Dendritic cell treated with granulocyte-macrophage colony-stimulating factor and Interleukin-4, amounts not matched to agents 40 ng/mL and 50 ng/mL, for 4 days (primary cell): ENCODE data around the gene PARL.

Experiments
- H3K27ac Mint-ChIP-seq: one replicate; pipeline ENCODE4 v1.8.0; 2022; ENCODE audit warnings: mild to moderate bottlenecking, mixed read lengths
- H3K27me3 Mint-ChIP-seq: one replicate; pipeline ENCODE4 v1.8.0; 2022; ENCODE audit warnings: mild to moderate bottlenecking, mixed read lengths
- H3K36me3 Mint-ChIP-seq: one replicate; pipeline ENCODE4 v1.8.0; 2022; ENCODE audit warnings: low read depth, mixed read lengths
- H3K4me1 Mint-ChIP-seq: one replicate; pipeline ENCODE4 v1.8.0; 2022; ENCODE audit warnings: low read depth, mixed read lengths
- H3K4me3 Mint-ChIP-seq: one replicate; pipeline ENCODE4 v1.8.0; 2022; ENCODE audit warnings: mild to moderate bottlenecking, moderate library complexity, mixed read lengths
- H3K9me3 Mint-ChIP-seq: one replicate; pipeline ENCODE4 v1.8.0; 2022; ENCODE audit warnings: mixed read lengths
- intact Hi-C: fragments of 100-400 bp; cut with micrococcal nuclease; formaldehyde crosslinking; loops from one replicate; pipeline ENCODE4 v1.15.0; 2022

Gene PARL

DNA sequence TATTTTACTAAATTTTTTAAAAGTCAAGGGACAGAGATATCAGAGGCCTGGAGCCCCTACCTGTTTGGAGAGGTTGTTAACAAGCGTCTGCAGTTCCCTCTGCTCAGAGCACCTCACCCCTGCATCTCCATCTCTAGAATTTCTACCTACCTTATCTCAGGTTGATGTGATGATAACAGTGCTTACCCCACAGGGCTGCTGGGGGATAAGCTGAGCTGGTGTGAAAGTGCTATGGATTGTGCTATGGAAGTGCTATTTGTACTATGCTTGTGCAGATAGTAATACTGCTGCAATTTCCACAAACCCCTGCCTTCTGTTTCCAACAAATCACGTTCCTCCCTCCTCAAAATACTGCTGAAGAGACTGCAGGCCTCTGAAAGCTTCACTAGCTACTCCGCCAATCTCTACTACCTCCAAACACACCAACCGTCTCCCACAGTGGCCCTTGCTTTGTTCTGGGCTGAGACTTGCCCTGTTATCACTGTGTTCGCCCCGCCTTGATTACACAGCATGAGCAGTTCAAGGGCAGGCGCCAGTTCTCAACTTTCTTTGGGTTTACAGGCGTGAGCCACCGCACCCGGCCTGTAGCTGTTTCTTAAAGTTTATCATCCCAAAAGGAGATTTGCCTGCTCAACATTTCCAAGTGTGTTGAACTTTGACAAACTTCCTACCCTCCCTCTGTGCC is 28.4 kb upstream of the PARL start:
- H3K4me3 Mint-ChIP-seq: no peak overlapping the region
- no peaks in the 10 kb centered on the region for H3K36me3 Mint-ChIP-seq
- H3K27ac Mint-ChIP-seq: peak overlapping the region; percentile 2
- intact Hi-C loops: no loop called here
- no peaks in the 10 kb centered on the region for H3K9me3 Mint-ChIP-seq
- H3K27me3 Mint-ChIP-seq: peaks cover 7% of the 10 kb centered on the region
- no peaks in the 10 kb centered on the region for H3K4me1 Mint-ChIP-seq

DNA sequence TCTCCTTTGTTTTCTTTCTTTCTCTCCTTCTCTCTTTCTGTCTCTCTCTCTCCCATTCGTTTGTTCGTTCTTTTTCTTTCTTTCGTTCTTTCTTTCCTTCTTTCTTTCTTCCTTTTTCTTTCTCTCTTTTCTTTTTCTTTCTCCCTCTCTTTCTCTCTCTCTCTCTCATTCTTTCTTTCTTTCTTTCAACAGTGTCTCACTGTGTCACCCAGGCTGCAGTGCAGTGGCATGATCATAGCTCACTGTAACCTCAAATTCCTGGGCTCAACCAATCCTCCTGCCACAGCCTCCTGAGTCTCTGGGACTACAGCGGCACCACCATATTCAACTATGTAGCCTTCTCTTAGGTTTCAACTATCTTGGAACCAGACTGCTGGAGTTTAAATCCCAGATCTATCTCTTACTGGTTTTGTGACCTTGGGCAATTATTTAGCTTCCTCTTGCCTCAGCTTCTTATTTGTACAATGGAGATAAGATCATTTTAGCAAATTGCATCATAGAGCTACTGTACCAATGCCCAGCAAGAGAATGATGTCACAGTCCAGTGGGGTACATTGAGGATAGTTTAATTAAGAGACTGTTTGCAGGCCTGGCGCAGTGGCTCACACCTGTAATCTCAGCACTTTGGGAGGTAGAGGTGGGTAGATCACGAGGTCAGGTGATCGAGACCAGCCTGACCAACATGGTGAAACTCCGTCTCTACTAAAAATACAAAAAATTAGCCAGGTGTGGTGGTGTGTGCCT is 27.3 kb upstream of the PARL start:
- H3K4me3 Mint-ChIP-seq: no peak overlapping the region
- H3K27me3 Mint-ChIP-seq: peaks cover 11% of the 10 kb centered on the region
- H3K9me3 Mint-ChIP-seq: no peaks in the 10 kb centered on the region
- no peaks in the 10 kb centered on the region for H3K4me1 Mint-ChIP-seq
- intact Hi-C loops: no loop called here
- H3K36me3 Mint-ChIP-seq: no peaks in the 10 kb centered on the region
- H3K27ac Mint-ChIP-seq: no peak overlapping the region

DNA sequence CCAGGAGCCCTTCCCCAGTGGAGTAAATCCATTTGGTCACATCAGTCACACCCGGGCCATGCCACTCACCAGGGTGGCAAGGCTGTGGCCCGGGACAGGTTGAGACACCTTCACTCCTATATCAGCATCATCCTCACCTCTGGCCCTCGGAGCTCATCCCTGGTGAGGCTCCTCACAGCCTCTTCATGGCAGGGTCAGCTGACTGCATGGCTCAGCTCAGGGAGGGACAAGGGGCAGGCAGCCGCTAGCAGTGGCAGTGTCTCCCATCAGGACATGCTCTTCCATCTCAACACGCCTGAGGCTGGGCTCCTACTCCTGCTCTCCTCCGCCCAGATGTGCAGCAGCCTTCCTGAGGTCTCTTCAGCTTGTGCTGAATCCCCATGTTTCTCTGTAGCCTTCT is 26.4 kb upstream of the PARL start:
- Mint-ChIP-seq H3K27ac (no peak overlapping the region), H3K27me3 (peaks cover 11% of the 10 kb centered on the region), H3K9me3 (no peaks in the 10 kb centered on the region), H3K4me3 (no peak overlapping the region), H3K36me3 (no peaks in the 10 kb centered on the region), H3K4me1 (no peaks in the 10 kb centered on the region)
- intact Hi-C loops: no loop called here

DNA sequence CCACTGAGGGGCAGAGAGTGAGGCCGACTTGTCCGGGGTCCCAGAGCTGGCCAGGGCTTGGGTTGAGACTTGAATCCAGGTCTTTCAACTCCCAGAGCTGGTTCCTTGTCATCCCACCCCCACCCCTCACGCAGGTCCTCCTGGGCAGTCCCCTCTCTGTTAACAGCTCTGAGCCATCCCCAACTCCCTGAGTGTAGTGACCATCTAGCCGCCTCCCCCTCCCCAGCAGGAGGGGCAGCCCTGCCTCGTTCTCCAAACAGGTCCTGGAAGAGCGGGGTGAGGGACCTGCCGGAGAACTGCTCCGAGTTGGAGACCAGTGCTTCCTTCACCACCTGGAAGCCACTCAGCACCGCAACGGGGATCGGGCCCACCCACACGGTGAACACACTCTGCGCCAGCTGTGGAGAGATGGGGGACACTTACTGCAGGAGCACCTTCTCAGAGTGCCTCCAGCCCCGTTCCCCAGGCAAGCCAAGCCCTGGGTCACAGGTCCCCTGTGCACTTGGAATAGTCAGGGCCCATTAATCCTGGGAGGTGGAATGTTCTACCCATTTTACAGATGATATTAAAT is 24.4 kb upstream of the PARL start:
- Mint-ChIP-seq H3K4me3 (no peak overlapping the region), H3K9me3 (no peaks in the 10 kb centered on the region), H3K36me3 (no peaks in the 10 kb centered on the region), H3K4me1 (no peaks in the 10 kb centered on the region), H3K27ac (no peak overlapping the region), H3K27me3 (peaks cover 14% of the 10 kb centered on the region)
- intact Hi-C loops: no loop called here

DNA sequence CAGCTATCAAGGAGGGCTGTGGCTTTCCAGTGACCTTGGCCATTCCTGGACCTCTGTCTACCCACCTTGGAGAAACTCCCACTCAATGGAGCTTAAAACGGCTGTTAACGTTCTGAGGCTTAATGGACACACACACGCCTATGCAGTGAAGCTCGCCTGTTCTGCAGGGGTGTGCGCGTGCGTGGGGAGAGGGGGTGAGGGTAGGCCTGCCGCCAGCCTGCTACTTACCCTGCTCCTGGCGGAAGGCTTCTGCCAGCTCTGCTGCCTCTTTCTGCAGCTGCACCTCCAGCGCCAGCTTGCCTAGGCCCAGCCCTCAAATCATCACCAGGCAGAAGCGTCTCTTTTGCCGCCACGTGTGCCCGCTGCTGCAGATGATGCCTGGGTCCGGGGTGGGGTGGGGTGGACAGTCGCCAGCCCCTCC is 23.2 kb upstream of the PARL start:
- Mint-ChIP-seq H3K4me3 (no peak overlapping the region), H3K36me3 (no peaks in the 10 kb centered on the region), H3K4me1 (no peaks in the 10 kb centered on the region), H3K9me3 (no peaks in the 10 kb centered on the region), H3K27me3 (peaks cover 14% of the 10 kb centered on the region), H3K27ac (no peak overlapping the region)
- intact Hi-C loops: no loop called here

DNA sequence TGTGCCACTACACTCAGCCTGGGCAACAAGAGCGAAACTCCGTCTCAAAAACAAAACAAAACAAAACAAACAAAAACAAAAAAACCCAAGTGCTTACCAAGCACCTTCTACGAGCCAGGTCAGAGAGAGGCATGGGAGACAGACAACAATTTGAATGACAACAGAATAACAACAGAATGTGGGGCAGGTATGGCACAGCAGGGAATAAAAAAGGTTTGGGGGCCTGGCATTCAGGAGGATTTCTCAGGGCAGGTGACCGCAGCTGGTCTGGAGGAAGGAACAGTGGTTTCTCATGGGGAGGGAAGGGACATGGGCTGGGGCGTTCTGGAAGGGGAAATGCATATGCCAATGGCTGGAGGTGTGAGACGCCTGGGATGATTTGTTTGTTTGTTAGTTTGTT is 22.5 kb upstream of the PARL start:
- intact Hi-C loops: no loop called here
- Mint-ChIP-seq H3K9me3 (no peaks in the 10 kb centered on the region), H3K4me3 (no peak overlapping the region), H3K27ac (no peak overlapping the region), H3K36me3 (no peaks in the 10 kb centered on the region), H3K27me3 (peaks cover 14% of the 10 kb centered on the region), H3K4me1 (no peaks in the 10 kb centered on the region)

DNA sequence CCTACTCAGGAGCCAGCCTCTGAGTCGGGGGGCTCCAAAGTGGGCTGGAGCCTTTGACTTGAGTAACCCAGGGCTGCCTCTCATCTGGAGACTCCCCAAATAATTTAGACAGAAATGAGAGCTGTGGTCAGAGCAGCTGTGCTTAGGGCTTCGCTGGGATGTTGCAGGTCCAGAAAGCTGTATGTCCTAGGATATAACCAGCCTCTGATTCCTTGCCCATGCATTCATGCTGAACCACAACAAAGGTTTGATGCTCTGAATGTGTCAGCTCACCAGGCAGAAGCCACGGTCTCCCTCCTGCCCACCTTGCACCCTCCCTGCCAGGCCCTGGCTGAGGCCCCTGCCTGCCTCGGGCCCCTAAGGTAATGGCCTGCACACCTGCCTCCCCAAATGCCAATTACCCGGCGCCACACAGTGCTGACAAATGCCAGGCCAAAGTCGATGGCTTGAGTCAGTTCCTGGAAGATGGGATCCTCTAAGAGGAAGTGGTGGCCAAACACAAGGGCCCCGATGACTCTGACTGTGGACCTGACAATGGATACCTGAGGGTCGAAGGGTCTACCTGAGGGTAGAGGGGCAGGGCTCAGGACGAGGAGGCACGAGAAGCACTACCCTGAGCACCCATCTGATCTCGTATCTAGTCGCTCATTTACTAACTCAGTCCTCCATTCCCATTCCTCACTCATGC is 21.7 kb upstream of the PARL start:
- no peak overlapping the region for H3K4me3 Mint-ChIP-seq
- H3K4me1 Mint-ChIP-seq: no peaks in the 10 kb centered on the region
- H3K27me3 Mint-ChIP-seq: peaks cover 12% of the 10 kb centered on the region
- H3K27ac Mint-ChIP-seq: no peak overlapping the region
- intact Hi-C loops: no loop called here
- no peaks in the 10 kb centered on the region for H3K9me3 Mint-ChIP-seq
- H3K36me3 Mint-ChIP-seq: no peaks in the 10 kb centered on the region

- Mint-ChIP-seq H3K4me3 (no peak overlapping the region), H3K4me1 (no peaks in the 10 kb centered on the region), H3K27me3 (peaks cover 16% of the 10 kb centered on the region), H3K27ac (no peak overlapping the region), H3K9me3 (no peaks in the 10 kb centered on the region), H3K36me3 (no peaks in the 10 kb centered on the region)
- intact Hi-C loops: loop anchor here (2.0 kb wide), 1 partner anchor 112 kb away; the partner anchor contains the start of gene ABCC5
Measured at GRCh38 chr3:183904833-183905780, 20.4 kb upstream of the PARL start.

DNA sequence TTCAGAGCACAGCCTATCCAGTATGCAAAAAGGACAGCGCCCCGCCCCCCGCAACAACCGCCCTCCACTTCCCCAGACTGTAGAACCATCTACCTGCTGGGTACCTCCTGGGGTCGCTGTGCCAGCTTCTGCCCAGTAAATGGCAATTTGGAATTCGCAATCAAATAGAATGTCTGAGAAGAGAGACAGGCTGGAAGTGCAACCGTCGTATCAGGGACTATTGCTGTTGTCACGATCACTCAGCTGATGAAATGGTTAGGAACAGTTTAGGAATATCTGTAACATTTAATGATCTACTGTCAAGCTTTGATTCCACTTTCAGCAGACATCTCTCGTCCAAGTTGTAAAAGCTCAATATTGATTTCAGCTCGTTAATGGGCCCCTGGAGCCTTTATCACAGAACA is 13.3 kb upstream of the PARL start:
- Mint-ChIP-seq H3K27me3 (peaks cover 20% of the 10 kb centered on the region), H3K27ac (no peak overlapping the region), H3K4me3 (no peak overlapping the region), H3K9me3 (no peaks in the 10 kb centered on the region), H3K36me3 (no peaks in the 10 kb centered on the region), H3K4me1 (peaks cover 6% of the 10 kb centered on the region)
- intact Hi-C loops: loop anchor here (10.0 kb wide), 1 partner anchor 237 kb away; the partner anchor contains the start of gene EIF2B5

DNA sequence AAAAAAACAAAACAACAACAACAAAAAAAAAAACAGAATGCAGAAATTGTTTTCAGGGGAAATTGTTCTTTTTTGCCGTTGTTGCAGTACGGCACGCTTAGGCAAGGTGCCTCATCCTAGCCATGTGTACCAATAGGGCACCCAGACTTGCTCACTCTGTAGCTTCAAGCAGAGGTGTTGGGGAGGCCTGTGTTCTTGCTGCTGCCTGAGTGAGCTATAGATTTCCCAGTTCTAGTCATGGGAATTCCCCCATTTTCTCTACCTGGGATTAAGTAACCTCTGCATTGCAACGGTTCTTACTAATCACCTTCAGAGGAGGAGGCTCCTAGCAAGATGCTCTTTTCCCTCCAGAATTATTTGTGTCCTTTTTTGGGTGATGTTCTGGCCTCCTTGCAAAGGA is 12.9 kb upstream of the PARL start:
- no peak overlapping the region for H3K27ac Mint-ChIP-seq
- intact Hi-C loops: loop anchor here (10.0 kb wide), 1 partner anchor 237 kb away; the partner anchor contains the start of gene EIF2B5
- H3K27me3 Mint-ChIP-seq: peaks cover 24% of the 10 kb centered on the region
- H3K36me3 Mint-ChIP-seq: no peaks in the 10 kb centered on the region
- H3K4me1 Mint-ChIP-seq: peaks cover 6% of the 10 kb centered on the region
- no peaks in the 10 kb centered on the region for H3K9me3 Mint-ChIP-seq
- no peak overlapping the region for H3K4me3 Mint-ChIP-seq

GRCh38 chr3:183896610-183897009 is 11.9 kb upstream of the PARL start:
- Mint-ChIP-seq H3K4me1 (peaks cover 6% of the 10 kb centered on the region), H3K9me3 (no peaks in the 10 kb centered on the region), H3K4me3 (no peak overlapping the region), H3K27ac (no peak overlapping the region), H3K27me3 (peaks cover 24% of the 10 kb centered on the region), H3K36me3 (no peaks in the 10 kb centered on the region)
- intact Hi-C loops: loop anchor here (10.0 kb wide), 1 partner anchor 238 kb away; the partner anchor contains the start of gene EIF2B5

DNA sequence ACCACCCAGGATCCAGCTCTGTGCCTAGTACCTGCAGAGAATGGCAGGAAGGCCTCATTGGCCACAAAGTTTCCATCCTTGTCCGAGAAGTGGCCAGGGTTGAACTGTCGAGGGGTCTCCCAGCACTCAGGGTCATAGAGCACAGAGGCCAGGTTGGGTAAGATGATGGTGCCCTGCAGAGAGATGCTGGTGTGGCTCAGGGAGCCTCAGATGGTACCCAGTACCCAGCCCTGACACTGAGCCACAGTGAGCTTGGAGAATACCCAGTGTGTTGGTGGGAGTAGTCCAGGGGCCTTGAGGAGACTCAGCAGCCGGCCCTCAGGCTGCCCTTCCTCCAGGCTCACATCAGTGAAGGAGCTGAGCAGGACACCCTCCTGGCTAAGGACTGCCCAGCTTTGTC is 11.5 kb upstream of the PARL start:
- H3K4me1 Mint-ChIP-seq: peaks cover 6% of the 10 kb centered on the region
- no peaks in the 10 kb centered on the region for H3K9me3 Mint-ChIP-seq
- H3K36me3 Mint-ChIP-seq: no peaks in the 10 kb centered on the region
- H3K27me3 Mint-ChIP-seq: peaks cover 24% of the 10 kb centered on the region
- intact Hi-C loops: loop anchor here (10.0 kb wide), 1 partner anchor 239 kb away; the partner anchor contains the start of gene EIF2B5
- no peak overlapping the region for H3K4me3 Mint-ChIP-seq
- no peak overlapping the region for H3K27ac Mint-ChIP-seq

GRCh38 chr3:183895774-183896173 is 11.1 kb upstream of the PARL start:
- H3K36me3 Mint-ChIP-seq: no peaks in the 10 kb centered on the region
- H3K4me3 Mint-ChIP-seq: no peak overlapping the region
- no peaks in the 10 kb centered on the region for H3K9me3 Mint-ChIP-seq
- H3K4me1 Mint-ChIP-seq: peaks cover 6% of the 10 kb centered on the region
- H3K27me3 Mint-ChIP-seq: peaks cover 22% of the 10 kb centered on the region
- H3K27ac Mint-ChIP-seq: no peak overlapping the region
- intact Hi-C loops: loop anchor here (1.0 to 10.0 kb wide), 4 partner anchors 121 to 394 kb away; partner anchors contain the start of genes ABCC5 and EIF2B5
